HG02885 (cell line): ENCODE measurements around the gene SMIM20.

Experiments used
- ATAC-seq: cut with Tn5 transposase; IDR thresholded peaks from one replicate; pipeline ENCODE4 v1.9.1; 2021; ENCODE audit warnings: mild to moderate bottlenecking; ENCODE audit not compliant: unreplicated experiment, poor library complexity

SMIM20 gene

GRCh38 chr4:25950461-25951389, 36.7 kb downstream of the SMIM20 start:
- ATAC-seq = no peak

GRCh38 chr4:25951390-25951952, 37.5 kb downstream of the SMIM20 start:
- ATAC-seq = no peak

DNA sequence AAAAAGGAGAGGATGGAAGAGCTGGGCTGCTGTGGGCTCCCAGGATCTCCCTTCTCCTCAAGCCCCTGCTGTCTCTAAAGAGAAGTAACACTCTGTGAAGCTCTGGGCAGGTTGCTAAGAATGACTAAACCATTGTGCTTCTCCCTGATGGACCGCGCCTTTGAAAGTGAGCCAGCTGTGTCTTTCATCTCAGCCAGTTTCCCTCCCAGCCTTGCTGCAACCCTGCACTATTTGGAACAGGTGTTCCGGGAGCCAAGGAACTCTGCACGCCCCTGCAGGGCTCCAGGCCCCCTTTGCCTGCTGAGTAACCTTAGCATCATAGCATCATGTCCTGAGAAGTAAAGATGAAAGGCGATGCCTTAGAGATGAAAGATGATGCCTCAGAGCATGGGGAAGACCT, 39.7 kb downstream of the SMIM20 start:
- no peak for ATAC-seq

- no peak for ATAC-seq
Observed at GRCh38 chr4:25954293-25954904, 40.4 kb downstream of the SMIM20 start.

- no peak for ATAC-seq
Observed at GRCh38 chr4:25955705-25956104, 41.7 kb downstream of the SMIM20 start.

GRCh38 chr4:25956260-25956659, 42.2 kb downstream of the SMIM20 start:
- ATAC-seq = no peak

GRCh38 chr4:25958110-25958509, 44.1 kb downstream of the SMIM20 start:
- ATAC-seq = no peak

GRCh38 chr4:25962393-25962792, 48.4 kb downstream of the SMIM20 start:
- ATAC-seq = no peak

DNA sequence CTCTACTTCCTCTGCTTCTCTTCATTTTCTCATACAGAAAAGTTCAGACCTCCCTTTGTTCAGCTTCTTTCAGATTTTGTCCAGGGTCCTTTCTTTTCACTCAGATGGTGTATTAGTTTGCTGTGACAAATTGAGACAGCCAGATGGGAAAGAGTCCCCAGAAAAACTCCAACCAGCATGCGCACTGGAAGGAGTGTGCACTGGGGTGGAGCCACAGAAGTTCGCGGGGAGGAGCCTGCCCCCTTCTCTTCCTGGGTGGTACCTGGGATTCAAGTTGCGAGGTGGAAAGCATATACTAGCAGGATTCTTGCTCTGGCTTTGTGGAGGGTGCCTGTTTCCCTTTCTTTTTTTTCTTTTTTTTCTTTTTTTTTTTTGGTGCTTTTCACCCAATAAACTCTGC, 51.6 kb downstream of the SMIM20 start:
- no peak for ATAC-seq

DNA sequence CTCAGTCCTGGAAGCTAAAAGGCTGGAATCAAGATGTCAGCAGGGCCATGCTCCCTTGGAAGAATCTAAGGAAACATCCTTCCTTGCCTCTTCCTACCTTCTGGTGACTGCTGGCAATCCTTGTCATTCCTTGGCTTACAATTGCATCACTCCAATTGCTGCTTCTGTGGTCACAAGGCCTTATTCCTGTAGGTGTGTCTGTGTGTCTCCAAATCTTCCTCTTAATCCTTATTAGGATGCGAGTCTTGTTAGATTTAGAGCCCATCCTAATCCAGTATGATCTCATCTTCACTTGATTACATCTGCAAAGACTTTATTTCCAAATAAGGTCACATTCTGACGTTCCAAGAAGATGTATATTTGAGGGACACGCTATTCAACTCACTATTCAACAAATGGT, 52.2 kb downstream of the SMIM20 start:
- ATAC-seq = no peak

- ATAC-seq = no peak
Observed at GRCh38 chr4:25969374-25970155, 55.5 kb downstream of the SMIM20 start.

DNA sequence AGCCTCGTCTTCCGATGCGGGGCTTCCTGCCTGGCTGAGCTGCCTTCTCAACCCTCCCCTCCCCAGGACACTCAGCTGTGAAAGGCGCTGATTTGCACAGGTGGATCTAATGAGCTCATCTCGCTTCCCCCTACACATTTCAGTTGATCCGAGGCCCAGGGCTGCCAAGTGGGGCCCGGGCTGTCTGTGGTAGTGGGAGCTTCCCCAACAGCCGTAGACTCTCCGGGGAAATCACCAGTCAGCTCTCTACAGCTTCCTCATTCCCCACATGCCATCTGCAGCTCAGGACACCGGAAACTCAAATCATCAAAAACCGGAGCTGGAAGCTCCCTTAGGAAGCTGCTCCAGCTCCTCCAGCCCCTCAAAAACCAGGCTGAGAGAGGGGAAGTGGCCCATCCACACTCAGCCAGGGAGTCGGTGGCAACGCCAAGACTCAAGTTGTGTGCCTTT, 56.2 kb downstream of the SMIM20 start:
- peak; percentile 41 for ATAC-seq

- ATAC-seq = no peak
Observed at GRCh38 chr4:25970691-25971432, 56.8 kb downstream of the SMIM20 start.

DNA sequence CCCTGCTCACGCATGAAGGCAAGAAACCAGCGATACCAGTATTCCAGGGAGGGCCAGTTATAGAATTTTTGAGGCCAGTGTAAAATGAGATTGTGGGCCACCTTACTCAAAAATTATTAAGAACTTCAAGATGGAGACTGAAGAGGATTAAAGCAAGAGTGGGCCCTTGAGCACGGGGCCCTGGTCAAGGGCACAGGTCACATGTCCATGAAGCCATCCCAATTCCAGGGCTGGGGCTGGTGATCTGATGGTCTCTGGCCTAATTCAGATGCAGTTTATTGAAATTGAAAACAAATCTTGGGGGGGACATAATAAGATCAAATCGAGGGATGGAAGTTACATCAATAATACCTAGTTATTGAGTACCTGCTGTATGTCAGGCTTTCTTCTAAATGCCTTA, 58.3 kb downstream of the SMIM20 start:
- no peak for ATAC-seq

- no peak for ATAC-seq
Observed at GRCh38 chr4:25972984-25973745, 59.1 kb downstream of the SMIM20 start.

DNA sequence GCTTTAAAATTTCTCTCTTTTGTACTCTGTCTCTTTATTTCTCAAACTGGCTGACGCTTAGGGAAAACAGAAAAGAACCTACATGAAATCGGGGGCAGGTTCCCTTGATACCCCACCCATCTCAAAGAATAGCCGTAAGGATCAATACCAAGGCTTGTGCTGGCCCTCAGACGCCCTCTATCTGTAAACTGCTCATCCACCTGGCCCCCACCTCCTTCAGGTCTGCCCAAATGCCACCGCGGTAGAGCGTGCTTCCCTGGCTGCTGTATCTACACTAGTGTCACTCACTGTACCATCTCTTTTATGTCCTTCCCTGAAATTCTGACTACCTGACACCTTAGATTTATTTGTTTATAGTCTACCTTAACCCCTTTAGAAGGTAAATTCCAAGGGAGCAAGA, 62.8 kb downstream of the SMIM20 start:
- no peak for ATAC-seq

GRCh38 chr4:25977397-25978170, 63.6 kb downstream of the SMIM20 start:
- ATAC-seq = no peak

DNA sequence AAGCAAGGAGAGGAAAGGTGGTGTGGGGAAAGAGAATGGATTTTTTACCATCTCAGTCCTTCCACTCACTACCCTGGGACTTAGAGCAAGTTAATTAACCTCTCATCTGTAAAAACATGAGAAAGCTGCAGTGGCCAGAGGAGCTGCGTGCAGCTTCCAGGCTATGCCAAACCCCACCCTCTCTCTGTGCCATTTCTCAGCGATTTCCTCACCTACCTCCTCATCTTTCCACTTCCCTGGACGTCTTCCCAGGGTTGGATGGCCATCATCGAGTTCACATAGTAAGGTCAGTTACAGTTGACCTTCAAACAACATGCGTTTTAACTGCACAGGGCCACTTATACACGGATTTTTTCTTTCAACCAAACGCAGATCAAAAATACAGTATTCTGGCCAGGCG, 64.3 kb downstream of the SMIM20 start:
- ATAC-seq = no peak
